Hepatocyte (in vitro differentiated cells): ENCODE measurements around the gene SDK1. TPM values are rescaled to one million over a fixed set of nuclear protein-coding genes. Genes with fewer than 3 reads are reported as not detected.

Source experiments
- DNase-seq: peaks from one replicate; pipeline ENCODE4 v3.0.0-alpha.2; 2016; ENCODE audit warnings: low spot score
- H2AFZ ChIP-seq: fragments of 200-600 bp; sonication (generic); 2 replicates; pipeline ENCODE4 v1.6.0; 2016; ENCODE audit warnings: antibody characterized with exemption, mild to moderate bottlenecking
- H3K27ac ChIP-seq: fragments of 200-600 bp; sonication (generic); 2 replicates; pipeline ENCODE4 v1.5.1; 2016; ENCODE audit warnings: mild to moderate bottlenecking
- H3K27me3 ChIP-seq: fragments of 200-600 bp; sonication (generic); 2 replicates; pipeline ENCODE4 v1.6.1; 2016
- H3K36me3 ChIP-seq: fragments of 200-600 bp; sonication (generic); replicated peaks from 2 replicates; pipeline ENCODE4 v1.5.1; 2016; ENCODE audit warnings: low read depth; ENCODE audit not compliant: insufficient read depth
- H3K4me1 ChIP-seq: fragments of 200-600 bp; sonication (generic); 2 replicates; pipeline ENCODE4 v1.5.1; 2016; ENCODE audit warnings: mild to moderate bottlenecking, moderate library complexity; ENCODE audit not compliant: insufficient read depth
- H3K4me2 ChIP-seq: fragments of 200-600 bp; sonication (generic); 2 replicates; pipeline ENCODE4 v1.6.0; 2016
- H3K4me3 ChIP-seq: fragments of 200-600 bp; sonication (generic); 2 replicates; pipeline ENCODE4 v1.5.1; 2016; ENCODE audit warnings: mild to moderate bottlenecking
- H3K79me2 ChIP-seq: fragments of 200-600 bp; sonication (generic); 2 replicates; pipeline ENCODE4 v1.6.0; 2017; ENCODE audit warnings: mild to moderate bottlenecking
- H3K9me2 ChIP-seq: fragments of 200-600 bp; sonication (generic); replicated peaks from 2 replicates; pipeline ENCODE4 v1.6.0; 2017; ENCODE audit warnings: mild to moderate bottlenecking; ENCODE audit not compliant: insufficient read depth
- H3K9me3 ChIP-seq: fragments of 200-600 bp; sonication (generic); 2 replicates; pipeline ENCODE4 v1.5.1; 2016; ENCODE audit warnings: low read depth, mild to moderate bottlenecking
- H4K20me1 ChIP-seq: fragments of 200-600 bp; sonication (generic); 2 replicates; pipeline ENCODE4 v1.6.0; 2016; ENCODE audit warnings: mild to moderate bottlenecking; ENCODE audit not compliant: insufficient read depth, poor library complexity, severe bottlenecking
- CTCF ChIP-seq: fragments of 200-600 bp; sonication (generic); IDR thresholded peaks from 2 replicates; pipeline ENCODE4 v1.5.1; 2016; ENCODE audit warnings: antibody characterized with exemption, mild to moderate bottlenecking; ENCODE audit not compliant: poor library complexity
- EZH2 ChIP-seq: fragments of 200-600 bp; sonication (generic); IDR thresholded peaks from 2 replicates; pipeline ENCODE4 v1.6.1; 2016; ENCODE audit warnings: antibody characterized with exemption, mild to moderate bottlenecking, borderline replicate concordance
- EZH2phosphoT487 ChIP-seq: fragments of 200-600 bp; sonication (generic); IDR thresholded peaks from one replicate; pipeline ENCODE4 v1.6.1; 2018; ENCODE audit warnings: antibody characterized with exemption, mild to moderate bottlenecking, low read depth, moderate library complexity; ENCODE audit not compliant: unreplicated experiment, severe bottlenecking
- WGBS: methylation state at CpG from one replicate; pipeline ENCODE4 v1.1.6; 2016; ENCODE audit warnings: low lambda C conversion rate; ENCODE audit errors: missing lambda C conversion rate; 5-methylcytosine and 5-hydroxymethylcytosine counted together
- polyA plus RNA-seq: library from polyadenylated mRNA; unstranded; fragments of >200 nt; fragmentation: Nextera tagmentation; extraction: Ambion mirVana; gene quantifications from 2 replicates; pipeline ENCODE4 v1.2.1, GENCODE V29; 2016
- total RNA-seq: library from RNA; depleted of rRNA; stranded (reverse); fragments of >200 nt; gene quantifications from 2 replicates; pipeline ENCODE4 v1.2.3, GENCODE V29; 2014

Gene SDK1
- total and polyA plus RNA-seq, 2 experiments from 2014 or later, result 4.3 to 10.0 TPM

GRCh38 chr7:4178916-4179687, 878.0 kb downstream of the SDK1 start:
- no peak overlapping the region for H3K4me3 ChIP-seq
- DNase-seq, result no peak
- 96% methylated on average over 19 of the region's 23 CpGs for WGBS
- H4K20me1 ChIP-seq, result no peaks in the 10 kb centered on the region
- no peaks in the 10 kb centered on the region for H3K36me3 ChIP-seq
- H3K27me3 ChIP-seq, result no peaks in the 10 kb centered on the region
- H3K9me3 ChIP-seq, result no peaks in the 10 kb centered on the region
- TF ChIP-seq CTCF (no peak), EZH2 (no peak), EZH2phosphoT487 (no peak)
- H3K4me2 ChIP-seq, result no peak overlapping the region
- no peaks in the 10 kb centered on the region for H3K4me1 ChIP-seq
- H3K79me2 ChIP-seq, result no peaks in the 10 kb centered on the region
- no peaks in the 10 kb centered on the region for H3K9me2 ChIP-seq
- H3K27ac ChIP-seq, result no peak overlapping the region
- no peak overlapping the region for H2AFZ ChIP-seq

GRCh38 chr7:4179688-4180380, 878.8 kb downstream of the SDK1 start:
- Histone ChIP-seq H3K36me3 (no peaks in the 10 kb centered on the region), H3K27ac (no peak overlapping the region), H3K4me1 (no peaks in the 10 kb centered on the region), H3K79me2 (no peaks in the 10 kb centered on the region), H3K9me3 (no peaks in the 10 kb centered on the region), H3K4me3 (no peak overlapping the region), H3K4me2 (no peak overlapping the region), H4K20me1 (no peaks in the 10 kb centered on the region), H3K27me3 (no peaks in the 10 kb centered on the region), H3K9me2 (no peaks in the 10 kb centered on the region), H2AFZ (no peak overlapping the region)
- 97% methylated on average over 22 of the region's 24 CpGs for WGBS
- TF ChIP-seq CTCF, result no peak
- no peak for TF ChIP-seq EZH2
- TF ChIP-seq EZH2phosphoT487, result no peak
- no peak for DNase-seq

GRCh38 chr7:4181446-4181845, 880.4 kb downstream of the SDK1 start:
- Histone ChIP-seq H3K4me2 (no peak overlapping the region), H3K4me1 (no peaks in the 10 kb centered on the region), H3K4me3 (no peak overlapping the region), H3K36me3 (no peaks in the 10 kb centered on the region), H4K20me1 (no peaks in the 10 kb centered on the region), H2AFZ (no peak overlapping the region), H3K27ac (no peak overlapping the region), H3K79me2 (no peaks in the 10 kb centered on the region), H3K27me3 (no peaks in the 10 kb centered on the region), H3K9me2 (no peaks in the 10 kb centered on the region), H3K9me3 (no peaks in the 10 kb centered on the region)
- no peak for DNase-seq
- TF ChIP-seq CTCF (no peak), EZH2phosphoT487 (no peak), EZH2 (no peak)
- WGBS, result 93% methylated on average over 6 of the region's 7 CpGs
